Measurements from ENCODE around the gene SUCNR1. TPM values are rescaled to one million over a fixed set of nuclear protein-coding genes. Genes with fewer than 3 reads are reported as not detected.
"Not testable (repeated sequence)": the region's sequence is repeated elsewhere in the genome, so short reads cannot be mapped to it uniquely, and the experiment has no call there.

Gene SUCNR1
- total and polyA plus RNA-seq, 5 experiments from 2014 or later, result not detected

GRCh38 chr3:151856118-151856517, 17.3 kb upstream of the SUCNR1 start:
- DNase-seq (no peak), ATAC-seq (no peak)
- Mint-ChIP-seq H3K27me3 (peaks cover 0 to 11% (median 6%) of the 10 kb centered on the region in 5 donors), H3K4me1 (peaks cover 0 to 2% (median 0%) of the 10 kb centered on the region in 4 donors), H3K4me3 (no peak overlapping the region), H3K9me3 (peaks cover 0 to 11% (median 4%) of the 10 kb centered on the region in 9 donors), H3K36me3 (peaks cover 0 to 5% (median 0%) of the 10 kb centered on the region in 3 donors), H3K27ac (no peak overlapping the region)
- POLR2A ChIA-PET, result no interaction called here

GRCh38 chr3:151856641-151857040, 16.8 kb upstream of the SUCNR1 start:
- DNase-seq (no peak), ATAC-seq (no peak)
- H3K27ac Mint-ChIP-seq, result no peak overlapping the region
- H3K4me3 Mint-ChIP-seq, result no peak overlapping the region
- H3K9me3 Mint-ChIP-seq, result peaks cover 0 to 6% (median 2%) of the 10 kb centered on the region in 9 donors
- H3K4me1 Mint-ChIP-seq, result no peaks in the 10 kb centered on the region
- H3K27me3 Mint-ChIP-seq, result peaks cover 0 to 8% (median 6%) of the 10 kb centered on the region in 5 donors
- H3K36me3 Mint-ChIP-seq, result no peaks in the 10 kb centered on the region
- POLR2A ChIA-PET, result no interaction called here

GRCh38 chr3:151859233-151859673, 14.2 kb upstream of the SUCNR1 start:
- H3K27me3 Mint-ChIP-seq, result peaks cover 0 to 8% (median 6%) of the 10 kb centered on the region in 5 donors
- no peak for DNase-seq
- no peaks in the 10 kb centered on the region for H3K36me3 Mint-ChIP-seq
- no peaks in the 10 kb centered on the region for H3K4me1 Mint-ChIP-seq
- H3K4me3 Mint-ChIP-seq, result no peak overlapping the region
- no peak overlapping the region for H3K27ac Mint-ChIP-seq
- no peak for ATAC-seq
- H3K9me3 Mint-ChIP-seq, result no peaks in the 10 kb centered on the region
- POLR2A ChIA-PET, result no interaction called here

- ATAC-seq (no peak), DNase-seq (no peak)
- H3K4me3 Mint-ChIP-seq, result no peak overlapping the region
- no peaks in the 10 kb centered on the region for H3K4me1 Mint-ChIP-seq
- H3K36me3 Mint-ChIP-seq, result no peaks in the 10 kb centered on the region
- H3K27me3 Mint-ChIP-seq, result peaks cover 0 to 8% (median 6%) of the 10 kb centered on the region in 5 donors
- no peak overlapping the region for H3K27ac Mint-ChIP-seq
- no peaks in the 10 kb centered on the region for H3K9me3 Mint-ChIP-seq
- POLR2A ChIA-PET, result no interaction called here
Measured at GRCh38 chr3:151859905-151860304, 13.5 kb upstream of the SUCNR1 start.

GRCh38 chr3:151863611-151864010, 9.8 kb upstream of the SUCNR1 start:
- no peak for ATAC-seq
- no peaks in the 10 kb centered on the region for H3K36me3 Mint-ChIP-seq
- no peaks in the 10 kb centered on the region for H3K9me3 Mint-ChIP-seq

GRCh38 chr3:151864423-151865101, 8.9 kb upstream of the SUCNR1 start:
- DNase-seq, result no peak
- H3K27me3 Mint-ChIP-seq, result peaks cover 0 to 1% (median 0%) of the 10 kb centered on the region in 5 donors
- H3K4me1 Mint-ChIP-seq, result no peaks in the 10 kb centered on the region
- no peaks in the 10 kb centered on the region for H3K36me3 Mint-ChIP-seq
- POLR2A ChIA-PET, result no interaction called here
- no peak overlapping the region for H3K4me3 Mint-ChIP-seq
- H3K27ac Mint-ChIP-seq, result no peak overlapping the region
- H3K9me3 Mint-ChIP-seq, result no peaks in the 10 kb centered on the region
- ATAC-seq, result no peak

More at GRCh38 chr3:151863611-151864010, 9.8 kb upstream of the SUCNR1 start:
- POLR2A ChIA-PET, result no interaction called here
- Mint-ChIP-seq H3K4me3 (no peak overlapping the region), H3K4me1 (no peaks in the 10 kb centered on the region), H3K27me3 (peaks cover 0 to 1% (median 0%) of the 10 kb centered on the region in 5 donors), H3K27ac (no peak overlapping the region)
- DNase-seq, result no peak

- Mint-ChIP-seq H3K27me3 (peaks cover 0 to 1% (median 0%) of the 10 kb centered on the region in 5 donors), H3K27ac (no peak overlapping the region), H3K9me3 (no peaks in the 10 kb centered on the region), H3K4me1 (peaks cover 3 to 6% (median 5%) of the 10 kb centered on the region in 4 donors), H3K4me3 (no peak overlapping the region), H3K36me3 (no peaks in the 10 kb centered on the region)
- ATAC-seq (no peak), DNase-seq (no peak)
- POLR2A ChIA-PET, result no interaction called here
Measured at GRCh38 chr3:151866711-151867410, 6.6 kb upstream of the SUCNR1 start.

- H3K9me3 Mint-ChIP-seq, result no peaks in the 10 kb centered on the region
- no peak for ATAC-seq
- H3K36me3 Mint-ChIP-seq, result no peaks in the 10 kb centered on the region
- no peak overlapping the region for H3K4me3 Mint-ChIP-seq
- H3K27me3 Mint-ChIP-seq, result peaks cover 0 to 1% (median 0%) of the 10 kb centered on the region in 5 donors
- no peak for DNase-seq
- H3K27ac Mint-ChIP-seq, result no peak overlapping the region
- POLR2A ChIA-PET, result no interaction called here
- H3K4me1 Mint-ChIP-seq, result peaks cover 3 to 12% (median 6%) of the 10 kb centered on the region in 4 donors
Measured at GRCh38 chr3:151867666-151868065, 5.8 kb upstream of the SUCNR1 start.

- Mint-ChIP-seq H3K27ac (no peak overlapping the region), H3K36me3 (no peaks in the 10 kb centered on the region), H3K27me3 (peaks cover 0 to 1% (median 0%) of the 10 kb centered on the region in 5 donors), H3K4me1 (peaks cover 3 to 18% (median 6%) of the 10 kb centered on the region in 4 donors), H3K9me3 (no peaks in the 10 kb centered on the region), H3K4me3 (no peak overlapping the region)
- POLR2A ChIA-PET, result no interaction called here
- no peak for DNase-seq
- ATAC-seq, result no peak
Measured at GRCh38 chr3:151869181-151869580, 4.3 kb upstream of the SUCNR1 start.

- peaks cover 0 to 8% (median 3%) of the 10 kb centered on the region in 5 donors for H3K27me3 Mint-ChIP-seq
- no peak for DNase-seq
- H3K36me3 Mint-ChIP-seq, result no peaks in the 10 kb centered on the region
- H3K27ac Mint-ChIP-seq, result peak overlapping the region in 2 of 10 donors; percentile 10 to 59
- no peaks in the 10 kb centered on the region for H3K9me3 Mint-ChIP-seq
- peaks cover 5 to 23% (median 8%) of the 10 kb centered on the region in 4 donors for H3K4me1 Mint-ChIP-seq
- POLR2A ChIA-PET, result no interaction called here
- peak overlapping the region in 3 of 10 donors; percentile 2 to 45 (median 15) for H3K4me3 Mint-ChIP-seq
- ATAC-seq, result no peak
Measured at GRCh38 chr3:151871639-151872468, 1.6 kb upstream of the SUCNR1 start.

GRCh38 chr3:151874079-151874478, 636 bp downstream of the SUCNR1 start:
- H3K4me3 Mint-ChIP-seq, POLR2A ChIA-PET, H3K27ac Mint-ChIP-seq, ATAC-seq, H3K9me3 Mint-ChIP-seq, H3K27me3 Mint-ChIP-seq, H3K36me3 Mint-ChIP-seq, DNase-seq: not testable (repeated sequence)
- H3K4me1 Mint-ChIP-seq, result peaks cover 5 to 23% (median 8%) of the 10 kb centered on the region in 4 donors

- H3K4me1 Mint-ChIP-seq, result peaks cover 7 to 30% (median 9%) of the 10 kb centered on the region in 4 donors
- no peak for DNase-seq
- POLR2A ChIA-PET, result no interaction called here
- peak overlapping the region in 1 of 10 donors; percentile 70 for H3K4me3 Mint-ChIP-seq
- H3K9me3 Mint-ChIP-seq, result no peaks in the 10 kb centered on the region
- peaks cover 0 to 8% (median 3%) of the 10 kb centered on the region in 5 donors for H3K27me3 Mint-ChIP-seq
- ATAC-seq, result no peak
- no peaks in the 10 kb centered on the region for H3K36me3 Mint-ChIP-seq
- H3K27ac Mint-ChIP-seq, result no peak overlapping the region
Measured at GRCh38 chr3:151875759-151876158, 2.3 kb downstream of the SUCNR1 start.

- no peaks in the 10 kb centered on the region for H3K9me3 Mint-ChIP-seq
- no peak overlapping the region for H3K27ac Mint-ChIP-seq
- peaks cover 0 to 8% (median 3%) of the 10 kb centered on the region in 5 donors for H3K27me3 Mint-ChIP-seq
- H3K36me3 Mint-ChIP-seq, result no peaks in the 10 kb centered on the region
- no peak for ATAC-seq
- POLR2A ChIA-PET, result no interaction called here
- no peak for DNase-seq
- H3K4me3 Mint-ChIP-seq, result no peak overlapping the region
- H3K4me1 Mint-ChIP-seq, result peaks cover 0 to 19% (median 5%) of the 10 kb centered on the region in 4 donors
Measured at GRCh38 chr3:151877269-151877668, 3.8 kb downstream of the SUCNR1 start.

Data from naive thymus-derived CD8-positive, alpha-beta T cell (primary cell).